Measurements from ENCODE around the gene PRDM11. TPM values are rescaled to one million over a fixed set of nuclear protein-coding genes. Genes with fewer than 3 reads are reported as not detected.

The PRDM11 gene
- total and polyA plus RNA-seq, 2 of the 4 experiments (the other 2 are of a cell fraction) = 2.2 to 2.7 TPM

- Histone ChIP-seq H3K4me3 (ENCODE audit: insufficient read depth, low read depth, low read length) (no peak overlapping the region), H3K79me1 (ENCODE audit: low read depth in 1 of 2, low read length in 2 of 2) (no peaks in the 10 kb centered on the region), H3K14ac (replicated peaks; ENCODE audit: low read depth, low read length) (no peak overlapping the region), H4K8ac (ENCODE audit: low read depth in 2 of 2, low read length in 2 of 2) (no peak overlapping the region), H3K18ac (ENCODE audit: low read depth, low read length) (no peak overlapping the region), H2BK120ac (ENCODE audit: low read depth, low read length) (no peak overlapping the region), H2BK15ac (ENCODE audit: low read depth, low read length) (no peak overlapping the region), H3K56ac (ENCODE audit: extremely low read depth, insufficient read depth, low read length) (no peak overlapping the region), H2AK9ac (replicated peaks; ENCODE audit: low read depth, low read length, poor library complexity) (no peak overlapping the region), H3K9me1 (ENCODE audit: insufficient read depth, low read length) (no peaks in the 10 kb centered on the region; the same call in 1 of the 2 replicates), H4K91ac (ENCODE audit: insufficient read depth, low read depth, low read length) (no peak overlapping the region), H2BK5ac (ENCODE audit: low read depth, low read length, poor library complexity, severe bottlenecking) (no peak overlapping the region), H3K36me3 (ENCODE audit: control insufficient read depth, insufficient read depth, low read length) (no peaks in the 10 kb centered on the region), H3K4ac (ENCODE audit: low read depth, low read length) (no peak overlapping the region), H3K4me1 (ENCODE audit: control insufficient read depth, insufficient read depth, low read length) (no peaks in the 10 kb centered on the region; the same call in 1 of the 2 replicates), H3K9me3 (ENCODE audit: control insufficient read depth, insufficient read depth, low read length) (no peaks in the 10 kb centered on the region), H3K4me2 (ENCODE audit: low read depth, low read length) (no peak overlapping the region), H3K23ac (ENCODE audit: low read depth, low read length) (no peak overlapping the region), H2BK20ac (ENCODE audit: low read depth, low read length) (no peak overlapping the region), H4K5ac (ENCODE audit: low read depth, low read length) (no peak overlapping the region), H2AK5ac (ENCODE audit: low read depth, low read length) (no peak overlapping the region), H3K27ac (ENCODE audit: insufficient read depth, low read length) (no peak overlapping the region), H3K27me3 (ENCODE audit: control insufficient read depth, insufficient read depth, low read length) (no peaks in the 10 kb centered on the region), H4K20me1 (ENCODE audit: insufficient read depth, low read length) (no peaks in the 10 kb centered on the region), H3K9ac (ENCODE audit: low read depth, low read length) (no peak overlapping the region), H2AFZ (replicated peaks; ENCODE audit: low read length, poor library complexity) (no peak overlapping the region)
- BruUV-seq (replicated peaks) = no TSS peak
- intact Hi-C loops (cut with micrococcal nuclease) (no loop called here), dilution Hi-C loops (cut with HindIII; ENCODE audit: low sequenced_read_pairs, unreplicated experiment) (no loop called here), in situ Hi-C loops (cut with MboI; ENCODE audit: low sequenced_read_pairs) (no loop called here)
- ATAC-seq (ENCODE audit: low read depth) (no peak), DNase-seq (no peak)
- CTCF ChIA-PET = no interaction called here
- WGBS, 2 experiments (ENCODE audit: extremely low coverage in 2 of 2, insufficient read length in 1 of 2) = 25% methylated on average over 2 of the region's 7 CpGs; no CpG with 5 or more reads in 1 of the 2 experiments
- TF ChIP-seq FOS (IDR thresholded peaks at IDR 0.05; ENCODE audit: low read depth, low read length) = no peak
- no peak for TF ChIP-seq CTCF (conservative IDR thresholded peaks at IDR 0.05; ENCODE audit: low read depth, low read length)
- TF ChIP-seq NFE2L2 (IDR thresholded peaks at IDR 0.05; ENCODE audit: low read depth, low read length) = no peak
- no peak for TF ChIP-seq MAZ (IDR thresholded peaks at IDR 0.05; ENCODE audit: borderline replicate concordance, low read depth, low read length)
- no peak for TF ChIP-seq USF2 (IDR thresholded peaks at IDR 0.05; ENCODE audit: low read depth, low read length)
- TF ChIP-seq RCOR1 (IDR thresholded peaks at IDR 0.05; ENCODE audit: insufficient replicate concordance, low read length) = no peak
- no peak for TF ChIP-seq ELK1 (IDR thresholded peaks at IDR 0.05; ENCODE audit: borderline replicate concordance, low read depth, low read length)
- no peak for TF ChIP-seq CHD1 (IDR thresholded peaks at IDR 0.05; ENCODE audit: low read depth, low read length)
- TF ChIP-seq RAD21 (IDR thresholded peaks at IDR 0.05; ENCODE audit: low read length) = no peak
- no peak for TF ChIP-seq SMC3 (IDR thresholded peaks at IDR 0.05; ENCODE audit: low read depth, low read length)
- no peak for TF ChIP-seq BHLHE40 (IDR thresholded peaks at IDR 0.05; ENCODE audit: low read depth, low read length)
- TF ChIP-seq MAFK (IDR thresholded peaks at IDR 0.05; ENCODE audit: low read depth, low read length) = no peak
- TF ChIP-seq POLR2A (IDR thresholded peaks at IDR 0.05; ENCODE audit: low read depth, low read length) = no peak
- TF ChIP-seq RFX5 (IDR thresholded peaks at IDR 0.05; ENCODE audit: low read depth, low read length) = no peak
- POLR2A ChIA-PET (ENCODE audit: unreplicated experiment) = no interaction called here
Observed at GRCh38 chr11:45205978-45206377, 59.5 kb downstream of the PRDM11 start.
